NB4 (cell line): ENCODE data around the gene ADAMTSL1.

Experiments
- DNase-seq: peaks from one replicate; pipeline ENCODE4 v3.0.0; 2010; ENCODE audit warnings: low read depth
- H3K4me3 ChIP-seq: one replicate; pipeline ENCODE4 v1.5.1; 2011; ENCODE audit warnings: mild to moderate bottlenecking, low read depth, low read length, moderate library complexity
- MYC ChIP-seq: IDR thresholded peaks from 2 replicates; pipeline ENCODE4 v1.6.1; 2011; ENCODE audit warnings: low read depth, low read length
- POLR2A ChIP-seq: IDR thresholded peaks from 2 replicates; pipeline ENCODE4 v1.6.1; 2011; ENCODE audit warnings: mild to moderate bottlenecking; ENCODE audit not compliant: insufficient read length; ENCODE audit errors: extremely low read depth
- TF ChIP-seq, protein P1 (sequence below): IDR thresholded peaks from 2 replicates; pipeline ENCODE4 v1.6.1; 2011; ENCODE audit warnings: low read depth, low read length
- TF ChIP-seq, protein P2 (sequence below): IDR thresholded peaks from one replicate; pipeline ENCODE4 v1.5.1; 2012; ENCODE audit warnings: low read depth, low read length

ADAMTSL1 gene

DNA sequence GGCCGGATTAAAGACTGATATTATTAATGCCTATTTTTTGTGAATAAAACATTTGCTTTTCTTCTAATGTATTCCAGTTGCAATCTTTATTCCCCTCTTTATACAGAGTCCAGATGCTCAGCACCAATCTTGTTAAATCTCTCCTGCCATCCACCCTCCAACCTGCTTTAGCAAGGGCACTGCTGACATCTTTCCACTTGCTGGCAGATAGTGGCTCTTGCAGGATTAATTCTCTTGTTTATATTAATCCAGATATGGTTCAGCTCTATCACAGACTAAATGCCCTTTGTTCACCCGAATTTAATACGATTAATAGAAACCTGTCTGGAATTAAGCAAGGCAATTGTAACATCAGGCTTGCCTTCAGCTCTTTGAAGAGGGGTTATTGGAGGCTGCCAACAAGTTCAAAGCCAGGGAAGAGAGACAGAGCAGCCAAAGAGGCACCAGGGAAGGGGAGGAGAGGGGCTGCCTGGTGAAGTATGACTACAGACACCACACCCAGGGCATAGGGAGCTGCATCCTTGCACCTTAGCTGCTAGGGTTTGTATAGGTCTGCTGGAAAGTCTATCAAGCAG, 322.8 kb downstream of the ADAMTSL1 start:
- no peak for DNase-seq
- TF ChIP-seq, protein P1, sequence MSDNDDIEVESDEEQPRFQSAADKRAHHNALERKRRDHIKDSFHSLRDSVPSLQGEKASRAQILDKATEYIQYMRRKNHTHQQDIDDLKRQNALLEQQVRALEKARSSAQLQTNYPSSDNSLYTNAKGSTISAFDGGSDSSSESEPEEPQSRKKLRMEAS, result no peak
- no peak for TF ChIP-seq MYC
- TF ChIP-seq, protein P2, sequence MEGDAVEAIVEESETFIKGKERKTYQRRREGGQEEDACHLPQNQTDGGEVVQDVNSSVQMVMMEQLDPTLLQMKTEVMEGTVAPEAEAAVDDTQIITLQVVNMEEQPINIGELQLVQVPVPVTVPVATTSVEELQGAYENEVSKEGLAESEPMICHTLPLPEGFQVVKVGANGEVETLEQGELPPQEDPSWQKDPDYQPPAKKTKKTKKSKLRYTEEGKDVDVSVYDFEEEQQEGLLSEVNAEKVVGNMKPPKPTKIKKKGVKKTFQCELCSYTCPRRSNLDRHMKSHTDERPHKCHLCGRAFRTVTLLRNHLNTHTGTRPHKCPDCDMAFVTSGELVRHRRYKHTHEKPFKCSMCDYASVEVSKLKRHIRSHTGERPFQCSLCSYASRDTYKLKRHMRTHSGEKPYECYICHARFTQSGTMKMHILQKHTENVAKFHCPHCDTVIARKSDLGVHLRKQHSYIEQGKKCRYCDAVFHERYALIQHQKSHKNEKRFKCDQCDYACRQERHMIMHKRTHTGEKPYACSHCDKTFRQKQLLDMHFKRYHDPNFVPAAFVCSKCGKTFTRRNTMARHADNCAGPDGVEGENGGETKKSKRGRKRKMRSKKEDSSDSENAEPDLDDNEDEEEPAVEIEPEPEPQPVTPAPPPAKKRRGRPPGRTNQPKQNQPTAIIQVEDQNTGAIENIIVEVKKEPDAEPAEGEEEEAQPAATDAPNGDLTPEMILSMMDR, result no peak
- no peak for TF ChIP-seq POLR2A
- no peak overlapping the region for H3K4me3 ChIP-seq

DNA sequence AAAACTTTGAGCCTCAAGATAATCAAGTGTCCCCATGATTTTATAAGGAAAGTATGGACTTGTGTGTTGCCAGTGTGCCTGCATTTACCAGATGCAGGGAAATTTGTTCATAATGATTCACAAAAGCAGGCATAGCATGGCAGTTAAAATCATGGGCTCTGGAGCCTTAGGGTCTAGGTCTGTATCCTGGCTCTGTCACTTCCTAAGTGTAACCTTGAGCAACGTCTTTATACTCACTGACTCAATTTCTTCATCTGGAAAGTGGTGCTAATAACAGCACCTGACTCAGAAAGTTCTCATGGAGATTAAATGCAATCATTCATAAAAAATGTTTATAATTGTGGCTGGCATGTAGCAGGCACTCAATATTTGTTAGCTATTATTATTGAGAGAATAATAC, 324.2 kb downstream of the ADAMTSL1 start:
- no peak for DNase-seq
- H3K4me3 ChIP-seq, result no peak overlapping the region
- TF ChIP-seq POLR2A, result no peak
- TF ChIP-seq, protein P1, result no peak
- TF ChIP-seq MYC, result no peak
- TF ChIP-seq, protein P2, result no peak

DNA sequence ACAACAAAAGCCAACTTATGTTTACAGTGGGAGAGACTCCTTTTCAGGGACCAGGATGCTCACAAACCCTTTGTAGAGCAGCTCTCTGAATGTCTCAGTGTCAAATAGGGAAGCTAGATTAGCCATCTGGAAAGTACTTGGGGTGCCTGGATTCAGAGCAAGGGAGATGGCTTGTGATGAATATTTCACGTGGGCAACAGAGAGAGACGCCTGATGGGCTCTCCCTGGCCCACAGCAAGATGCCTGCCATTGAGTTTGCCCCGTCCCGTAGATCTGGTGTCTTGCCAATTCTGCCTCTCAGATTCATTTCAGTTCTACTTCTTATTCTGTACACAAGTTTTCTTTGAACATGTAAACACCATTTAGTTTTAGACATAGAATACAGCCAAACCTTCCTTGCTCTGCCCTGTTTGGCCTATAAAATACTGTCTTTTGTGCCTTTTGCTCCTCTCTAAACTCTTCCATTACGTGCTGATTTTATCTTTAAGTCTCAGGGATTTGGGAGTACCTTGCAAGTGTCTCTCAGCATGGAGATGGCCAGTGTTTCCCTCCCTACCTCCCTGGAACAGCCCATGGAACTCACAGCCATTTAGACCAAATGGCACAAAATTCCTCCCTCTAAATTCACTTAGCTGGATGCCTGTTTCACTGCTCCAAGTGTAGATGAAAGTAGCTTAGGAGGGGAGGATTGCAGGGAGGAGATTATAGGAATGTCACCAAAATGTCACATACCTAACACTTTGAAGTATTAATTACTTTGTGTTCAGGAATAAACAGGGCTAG, 324.7 kb downstream of the ADAMTSL1 start:
- DNase-seq, result no peak
- TF ChIP-seq MYC, result no peak
- no peak for TF ChIP-seq POLR2A
- TF ChIP-seq, protein P2, result no peak
- H3K4me3 ChIP-seq, result no peak overlapping the region

DNA sequence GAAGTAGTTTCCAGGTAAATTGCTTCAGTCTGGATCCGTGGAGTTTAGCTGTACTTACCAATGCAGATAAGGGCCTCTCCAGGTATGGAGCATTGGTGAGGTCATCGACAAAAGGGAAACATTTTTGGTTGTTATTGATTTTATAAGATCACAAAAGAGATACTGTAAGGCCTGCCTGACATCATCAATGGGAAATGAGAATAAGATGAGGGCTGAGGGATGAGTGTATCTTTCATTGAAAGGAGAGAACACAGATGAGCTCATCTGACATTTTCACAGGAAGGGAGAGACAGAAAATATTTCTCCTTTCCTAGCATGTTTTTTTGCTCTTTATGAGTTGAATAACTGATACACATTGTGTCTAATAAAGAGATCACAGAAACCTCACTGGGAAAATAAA, 325.5 kb downstream of the ADAMTSL1 start:
- TF ChIP-seq POLR2A, result no peak
- TF ChIP-seq, protein P1, result no peak
- no peak for TF ChIP-seq MYC
- TF ChIP-seq, protein P2, result no peak
- no peak overlapping the region for H3K4me3 ChIP-seq

DNA sequence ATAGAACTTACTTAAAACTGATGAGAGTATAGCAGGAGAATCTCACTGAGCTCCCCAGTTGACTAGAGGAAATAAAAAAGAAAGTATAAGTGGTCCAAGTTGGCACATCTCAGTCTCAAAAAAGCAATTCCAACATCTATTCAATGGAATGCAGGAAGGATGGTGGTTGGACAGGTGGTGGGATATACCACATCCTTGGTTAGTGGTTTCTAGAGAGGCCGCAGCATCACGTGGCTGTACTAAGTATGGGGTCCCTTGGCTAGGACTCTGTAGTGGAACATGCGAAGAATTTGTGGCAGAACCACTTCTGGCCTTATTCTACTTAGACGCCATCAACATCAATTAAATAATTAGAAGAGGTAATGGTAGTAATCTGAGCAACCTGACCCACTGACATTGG, 326.6 kb downstream of the ADAMTSL1 start:
- no peak for DNase-seq
- no peak overlapping the region for H3K4me3 ChIP-seq
- TF ChIP-seq MYC (no peak), POLR2A (no peak)
- TF ChIP-seq, protein P2, result no peak
- TF ChIP-seq, protein P1, result no peak

More for the DNA sequence above, 325.5 kb downstream of the ADAMTSL1 start:
- no peak for DNase-seq

DNA sequence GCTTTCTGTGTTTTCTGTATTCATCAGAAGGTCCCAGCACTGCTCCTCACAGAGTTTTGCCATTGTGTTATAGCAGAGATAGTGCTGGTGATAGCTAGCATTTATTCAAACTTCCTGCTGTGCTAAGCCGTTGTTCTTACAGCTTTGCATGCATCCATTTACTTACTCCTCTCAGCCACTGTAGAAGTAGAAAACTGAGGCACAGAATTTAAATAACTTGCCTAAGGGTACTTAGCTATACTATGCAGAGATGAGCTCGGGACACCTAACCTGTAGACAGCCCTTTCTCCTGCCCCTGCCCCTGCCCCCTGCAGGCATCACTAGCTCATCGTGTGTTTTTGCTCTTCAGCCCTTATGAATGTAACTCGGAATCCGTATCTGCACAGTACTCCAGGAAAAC, 331.4 kb downstream of the ADAMTSL1 start:
- no peak for DNase-seq
- no peak overlapping the region for H3K4me3 ChIP-seq
- TF ChIP-seq, protein P1, result no peak
- TF ChIP-seq MYC, result no peak
- TF ChIP-seq POLR2A, result no peak
- TF ChIP-seq, protein P2, result no peak
